ENCODE measurements around the gene COL25A1. TPM values are rescaled to one million over a fixed set of nuclear protein-coding genes. Genes with fewer than 3 reads are reported as not detected.

Gene COL25A1
- total RNA-seq, 2 experiments from 2014 or later, result not detected

- Mint-ChIP-seq H3K27me3 (peaks cover 2% of the 10 kb centered on the region), H3K9me3 (ENCODE audit: low read depth) (peaks cover 11% of the 10 kb centered on the region), H3K4me3 (no peak overlapping the region), H3K4me1 (no peaks in the 10 kb centered on the region), H3K36me3 (ENCODE audit: low read depth) (no peaks in the 10 kb centered on the region), H3K27ac (no peak overlapping the region)
- CTCF ChIA-PET, result interaction anchor here (0.6 kb wide), 1 partner anchor 56 kb away, joined by 3 read pairs; no protein-coding TSS in a partner anchor
- ATAC-seq (no peak), DNase-seq (no peak)
- intact Hi-C loops (cut with DNase I, micrococcal nuclease), result no loop called here
- POLR2A ChIA-PET, result no interaction called here
Measured at GRCh38 chr4:109016200-109016599, 286.3 kb downstream of the COL25A1 start.

DNA sequence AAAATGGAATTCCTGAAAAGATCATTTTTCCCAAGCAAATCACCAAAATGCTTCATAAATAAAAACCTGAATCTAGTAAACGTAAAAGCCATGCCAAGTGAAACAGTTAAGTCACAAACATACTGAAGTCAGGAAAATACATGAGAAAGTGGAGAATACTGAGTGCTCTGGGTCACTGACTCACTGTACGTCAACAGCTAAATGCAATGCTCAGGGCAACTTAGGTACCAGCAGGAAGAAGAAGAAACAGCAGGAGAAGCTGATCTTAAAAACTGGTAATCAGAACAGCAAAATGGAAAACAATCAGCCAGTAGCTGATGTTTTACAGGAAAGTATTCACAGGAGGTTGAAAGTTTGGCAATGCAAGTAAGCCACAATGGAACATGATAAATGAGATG is 287.0 kb downstream of the COL25A1 start:
- no peaks in the 10 kb centered on the region for H3K36me3 Mint-ChIP-seq (ENCODE audit: low read depth)
- H3K27me3 Mint-ChIP-seq, result peaks cover 2% of the 10 kb centered on the region
- intact Hi-C loops (cut with DNase I, micrococcal nuclease), result no loop called here
- no peak overlapping the region for H3K4me3 Mint-ChIP-seq
- DNase-seq (no peak), ATAC-seq (no peak)
- CTCF ChIA-PET, result no interaction called here
- no peaks in the 10 kb centered on the region for H3K4me1 Mint-ChIP-seq
- H3K27ac Mint-ChIP-seq, result no peak overlapping the region
- POLR2A ChIA-PET, result no interaction called here
- H3K9me3 Mint-ChIP-seq (ENCODE audit: low read depth), result peaks cover 8% of the 10 kb centered on the region

GRCh38 chr4:109014593-109015412 is 287.7 kb downstream of the COL25A1 start:
- ChIA-PET POLR2A (no interaction called here), CTCF (interaction anchor here (0.7 kb wide), 1 partner anchor 37 kb away, joined by 3 read pairs; no protein-coding TSS in a partner anchor)
- Mint-ChIP-seq H3K4me3 (no peak overlapping the region), H3K4me1 (no peaks in the 10 kb centered on the region), H3K27ac (no peak overlapping the region), H3K36me3 (ENCODE audit: low read depth) (no peaks in the 10 kb centered on the region), H3K27me3 (peaks cover 2% of the 10 kb centered on the region), H3K9me3 (ENCODE audit: low read depth) (peaks cover 8% of the 10 kb centered on the region)
- intact Hi-C loops (cut with DNase I, micrococcal nuclease), result no loop called here
- DNase-seq, result no peak
- ATAC-seq, result no peak

DNA sequence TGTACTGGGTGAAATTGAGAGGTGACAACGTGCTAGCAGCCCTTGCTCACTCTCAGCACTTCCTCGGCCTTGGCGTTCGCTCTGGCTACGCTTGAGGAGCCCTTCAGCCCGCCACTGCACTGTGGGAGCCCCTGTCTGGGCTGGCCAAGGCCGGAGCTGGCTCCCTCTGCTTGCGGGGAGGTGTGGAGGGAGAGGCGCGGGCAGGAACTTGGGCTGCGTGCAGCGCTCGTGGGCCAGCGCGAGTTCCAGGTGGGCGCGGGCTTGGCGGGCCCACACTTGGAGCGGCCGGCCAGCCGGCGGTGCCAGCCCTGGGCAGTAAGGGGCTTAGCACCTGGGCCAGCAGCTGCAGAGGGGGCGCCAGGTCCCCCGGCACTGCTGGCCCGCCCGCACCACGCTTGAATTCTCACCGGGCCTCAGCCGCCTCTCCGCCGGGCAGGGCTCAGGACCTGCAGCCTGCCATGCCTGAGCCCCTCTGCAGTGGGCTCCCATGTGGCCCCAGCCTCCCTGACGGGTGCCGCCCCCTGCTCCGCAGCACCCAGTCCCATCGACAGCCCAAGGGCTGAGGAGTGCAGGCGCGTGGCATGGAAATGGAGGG is 290.1 kb downstream of the COL25A1 start:
- H3K36me3 Mint-ChIP-seq (ENCODE audit: low read depth), result no peaks in the 10 kb centered on the region
- H3K4me3 Mint-ChIP-seq, result no peak overlapping the region
- CTCF ChIA-PET, result interaction anchor here (0.6 kb wide), 1 partner anchor 45 kb away, joined by 3 read pairs; no protein-coding TSS in a partner anchor
- POLR2A ChIA-PET, result no interaction called here
- intact Hi-C loops (cut with DNase I, micrococcal nuclease), result no loop called here
- no peak for DNase-seq
- H3K4me1 Mint-ChIP-seq, result no peaks in the 10 kb centered on the region
- peaks cover 8% of the 10 kb centered on the region for H3K9me3 Mint-ChIP-seq (ENCODE audit: low read depth)
- H3K27me3 Mint-ChIP-seq, result peaks cover 2% of the 10 kb centered on the region
- no peak for ATAC-seq
- no peak overlapping the region for H3K27ac Mint-ChIP-seq

DNA sequence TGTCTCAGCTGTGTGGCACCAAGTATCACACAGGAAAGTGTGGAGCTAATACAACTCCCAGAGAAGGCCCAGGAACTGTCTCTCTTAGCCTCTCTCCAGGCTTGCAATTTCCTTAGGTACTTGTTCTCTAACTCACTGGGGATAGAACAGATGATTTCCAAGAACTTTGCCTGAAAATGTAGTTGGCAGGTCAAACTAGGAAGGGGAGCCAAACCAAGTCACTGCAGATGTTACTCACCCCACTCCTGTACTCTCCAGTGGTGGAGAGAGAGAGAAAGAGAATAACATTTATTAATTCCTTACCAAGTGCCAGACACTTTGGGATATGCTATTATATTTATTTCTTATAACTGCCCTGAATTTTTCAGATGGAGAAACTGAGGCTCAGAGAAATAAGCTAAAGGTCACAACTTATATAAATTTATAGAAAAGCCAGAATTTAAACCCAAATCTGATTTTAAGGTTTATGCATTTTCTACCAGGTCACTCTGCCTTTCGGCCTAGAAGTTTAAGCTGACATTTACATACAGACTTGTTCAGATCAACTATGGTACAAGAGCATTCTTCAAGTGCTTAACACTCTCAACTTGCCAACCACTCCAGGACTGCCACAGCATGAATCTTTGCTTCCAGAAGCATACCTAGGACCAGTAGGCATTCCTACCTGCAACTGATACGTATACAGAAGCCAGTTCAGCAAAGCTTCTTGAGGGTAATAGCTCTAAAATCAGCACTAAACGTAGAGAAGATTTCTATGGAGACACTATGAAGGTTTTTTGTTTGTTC is 291.0 kb downstream of the COL25A1 start:
- no peak overlapping the region for H3K27ac Mint-ChIP-seq
- DNase-seq (no peak), ATAC-seq (no peak)
- intact Hi-C loops (cut with DNase I, micrococcal nuclease), result no loop called here
- H3K36me3 Mint-ChIP-seq (ENCODE audit: low read depth), result no peaks in the 10 kb centered on the region
- ChIA-PET POLR2A (no interaction called here), CTCF (no interaction called here)
- no peaks in the 10 kb centered on the region for H3K4me1 Mint-ChIP-seq
- H3K4me3 Mint-ChIP-seq, result no peak overlapping the region
- peaks cover 5% of the 10 kb centered on the region for H3K9me3 Mint-ChIP-seq (ENCODE audit: low read depth)
- H3K27me3 Mint-ChIP-seq, result peaks cover 2% of the 10 kb centered on the region

DNA sequence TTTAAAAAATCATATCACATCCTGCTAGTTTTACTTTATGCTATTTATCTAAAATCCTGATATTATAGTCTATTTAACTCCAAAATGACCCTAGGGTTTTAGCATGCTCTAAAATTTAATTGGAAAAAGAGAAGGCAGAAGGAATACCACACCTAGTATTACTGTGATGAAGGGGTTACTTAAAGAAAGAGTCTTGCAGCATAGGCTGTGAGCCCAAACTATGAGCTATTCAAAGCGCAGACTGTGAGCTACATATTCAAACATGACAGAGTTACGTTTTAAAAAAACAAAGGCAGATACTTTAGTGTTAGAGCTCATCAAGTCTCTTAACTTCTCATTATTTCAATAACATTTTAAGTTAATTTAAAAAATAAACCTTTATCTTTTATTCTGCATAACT is 291.9 kb downstream of the COL25A1 start:
- Mint-ChIP-seq H3K36me3 (ENCODE audit: low read depth) (no peaks in the 10 kb centered on the region), H3K27me3 (peaks cover 2% of the 10 kb centered on the region), H3K9me3 (ENCODE audit: low read depth) (peaks cover 3% of the 10 kb centered on the region), H3K4me1 (peaks cover 3% of the 10 kb centered on the region), H3K27ac (no peak overlapping the region), H3K4me3 (no peak overlapping the region)
- POLR2A ChIA-PET, result no interaction called here
- DNase-seq (no peak), ATAC-seq (no peak)
- intact Hi-C loops (cut with DNase I, micrococcal nuclease), result no loop called here
- CTCF ChIA-PET, result no interaction called here

DNA sequence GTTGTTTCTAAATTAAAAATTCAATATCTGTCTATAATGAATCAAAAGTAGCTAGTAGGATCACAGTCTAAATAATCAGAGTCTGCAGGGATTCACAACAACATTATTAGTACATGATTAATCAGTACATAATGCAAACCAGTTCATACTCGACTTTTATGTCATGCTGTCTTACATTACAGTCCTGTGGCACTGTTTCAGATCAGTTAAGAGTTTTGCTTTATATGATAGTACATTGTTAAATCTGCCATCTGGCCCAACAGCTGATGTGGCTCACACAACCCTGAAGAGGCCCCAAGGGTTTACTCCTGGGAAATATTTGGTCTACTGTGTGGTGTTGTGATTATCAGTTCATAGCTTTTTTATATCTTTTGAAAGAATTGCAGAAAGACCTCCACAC is 292.5 kb downstream of the COL25A1 start:
- H3K27me3 Mint-ChIP-seq, result no peaks in the 10 kb centered on the region
- ChIA-PET POLR2A (no interaction called here), CTCF (no interaction called here)
- peaks cover 3% of the 10 kb centered on the region for H3K9me3 Mint-ChIP-seq (ENCODE audit: low read depth)
- H3K4me3 Mint-ChIP-seq, result no peak overlapping the region
- H3K36me3 Mint-ChIP-seq (ENCODE audit: low read depth), result no peaks in the 10 kb centered on the region
- peaks cover 5% of the 10 kb centered on the region for H3K4me1 Mint-ChIP-seq
- intact Hi-C loops (cut with DNase I, micrococcal nuclease), result no loop called here
- no peak overlapping the region for H3K27ac Mint-ChIP-seq
- no peak for ATAC-seq
- DNase-seq, result no peak

GRCh38 chr4:109007976-109008375 is 294.5 kb downstream of the COL25A1 start:
- POLR2A ChIA-PET, result no interaction called here

DNA sequence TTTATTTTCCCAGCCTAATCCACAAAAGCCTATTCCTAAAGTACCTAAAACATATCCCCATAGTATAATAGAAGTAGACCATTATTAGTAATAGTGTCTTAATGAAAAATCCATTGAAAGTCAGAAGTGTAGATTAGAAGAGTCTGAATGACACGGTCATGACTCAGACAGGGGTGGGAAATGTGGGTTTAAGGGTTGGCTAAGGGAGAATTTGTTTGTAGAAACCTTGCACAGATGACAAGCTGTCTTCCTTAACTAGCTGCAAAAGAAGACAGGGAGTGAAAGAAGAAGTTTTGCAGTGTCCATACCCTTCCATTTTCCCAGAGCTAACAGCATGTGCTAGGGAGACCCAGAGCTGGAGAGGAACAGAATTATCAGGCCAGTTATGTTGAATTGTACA is 296.9 kb downstream of the COL25A1 start:
- H3K27ac Mint-ChIP-seq, result no peak overlapping the region
- DNase-seq (peak; percentile 11), ATAC-seq (no peak)
- H3K4me1 Mint-ChIP-seq, result peaks cover 5% of the 10 kb centered on the region
- intact Hi-C loops (cut with DNase I, micrococcal nuclease), result no loop called here
- no peaks in the 10 kb centered on the region for H3K36me3 Mint-ChIP-seq (ENCODE audit: low read depth)
- no peaks in the 10 kb centered on the region for H3K27me3 Mint-ChIP-seq
- ChIA-PET POLR2A (no interaction called here), CTCF (no interaction called here)
- H3K9me3 Mint-ChIP-seq (ENCODE audit: low read depth), result no peaks in the 10 kb centered on the region
- no peak overlapping the region for H3K4me3 Mint-ChIP-seq

More at GRCh38 chr4:109007976-109008375, 294.5 kb downstream of the COL25A1 start:
- H3K9me3 Mint-ChIP-seq (ENCODE audit: low read depth), result peaks cover 3% of the 10 kb centered on the region
- H3K4me3 Mint-ChIP-seq, result no peak overlapping the region
- DNase-seq (no peak), ATAC-seq (no peak)
- CTCF ChIA-PET, result no interaction called here
- H3K27me3 Mint-ChIP-seq, result no peaks in the 10 kb centered on the region
- no peak overlapping the region for H3K27ac Mint-ChIP-seq
- intact Hi-C loops (cut with DNase I, micrococcal nuclease), result no loop called here
- no peaks in the 10 kb centered on the region for H3K36me3 Mint-ChIP-seq (ENCODE audit: low read depth)
- H3K4me1 Mint-ChIP-seq, result peaks cover 5% of the 10 kb centered on the region

GRCh38 chr4:109004418-109004817 is 298.0 kb downstream of the COL25A1 start:
- no peak for DNase-seq
- H3K4me1 Mint-ChIP-seq, result peaks cover 5% of the 10 kb centered on the region
- intact Hi-C loops (cut with DNase I, micrococcal nuclease), result no loop called here
- ChIA-PET POLR2A (no interaction called here), CTCF (interaction anchor here (0.6 to 0.7 kb wide), 2 partner anchors 19 to 232 kb away, joined by 3 read pairs; no protein-coding TSS in a partner anchor)
- no peak overlapping the region for H3K27ac Mint-ChIP-seq
- no peak overlapping the region for H3K4me3 Mint-ChIP-seq
- no peaks in the 10 kb centered on the region for H3K36me3 Mint-ChIP-seq (ENCODE audit: low read depth)
- no peak for ATAC-seq
- H3K27me3 Mint-ChIP-seq, result no peaks in the 10 kb centered on the region
- no peaks in the 10 kb centered on the region for H3K9me3 Mint-ChIP-seq (ENCODE audit: low read depth)

GRCh38 chr4:109003964-109004363 is 298.5 kb downstream of the COL25A1 start:
- intact Hi-C loops (cut with DNase I, micrococcal nuclease), result no loop called here
- Mint-ChIP-seq H3K36me3 (ENCODE audit: low read depth) (no peaks in the 10 kb centered on the region), H3K27ac (no peak overlapping the region), H3K4me3 (no peak overlapping the region), H3K4me1 (peaks cover 5% of the 10 kb centered on the region), H3K9me3 (ENCODE audit: low read depth) (no peaks in the 10 kb centered on the region), H3K27me3 (no peaks in the 10 kb centered on the region)
- ChIA-PET CTCF (interaction anchor here (0.6 to 0.7 kb wide), 2 partner anchors 18 to 231 kb away, joined by 3 read pairs; no protein-coding TSS in a partner anchor), POLR2A (no interaction called here)
- DNase-seq (no peak), ATAC-seq (no peak)

Measured in activated CD4-positive, alpha-beta T cell treated with anti-CD3 and anti-CD28 coated beads for 36 hours (primary cell).